IPS-NIHi11 (cell line): ENCODE results near the gene ZNF436.
A peak's percentile ranks its signal among the peaks of the same experiment; 100 is the strongest.

Experiments used
- DNase-seq: peaks from one replicate; pipeline ENCODE4 v3.0.0; 2012; ENCODE audit warnings: mixed read lengths, low spot score

ZNF436 gene

GRCh38 chr1:23369335-23370013 is at the start of gene ZNF436:
ZNF436 (minus strand) TSS chr1:23369836; CDS start chr1:23368005, 1,831 bp downstream.
- no peak for DNase-seq

GRCh38 chr1:23419180-23419579 is 49.5 kb upstream of the ZNF436 start:
- peak; percentile 61 for DNase-seq

GRCh38 chr1:23417570-23417969 is 47.9 kb upstream of the ZNF436 start:
- no peak for DNase-seq

DNA sequence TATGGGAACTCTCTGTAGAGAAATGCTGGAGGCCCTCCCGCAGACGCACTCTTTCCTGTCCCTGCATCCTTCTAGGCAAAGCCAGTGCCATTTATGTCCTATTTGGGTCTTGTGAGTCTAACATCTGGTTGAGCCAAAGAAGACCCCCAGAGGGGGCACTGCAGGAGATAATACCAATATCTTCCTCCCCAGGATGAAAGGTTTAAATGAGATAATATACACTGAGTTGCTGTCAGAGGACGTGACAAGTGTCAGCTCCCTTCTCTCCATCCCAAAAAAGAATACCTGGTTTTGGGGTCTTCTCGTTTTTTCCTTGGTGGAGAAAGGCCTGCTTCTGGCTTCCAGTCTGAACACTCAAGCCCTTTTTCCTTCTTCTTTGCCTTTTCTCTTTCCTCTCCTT is 47.3 kb upstream of the ZNF436 start:
- DNase-seq, result no peak

DNA sequence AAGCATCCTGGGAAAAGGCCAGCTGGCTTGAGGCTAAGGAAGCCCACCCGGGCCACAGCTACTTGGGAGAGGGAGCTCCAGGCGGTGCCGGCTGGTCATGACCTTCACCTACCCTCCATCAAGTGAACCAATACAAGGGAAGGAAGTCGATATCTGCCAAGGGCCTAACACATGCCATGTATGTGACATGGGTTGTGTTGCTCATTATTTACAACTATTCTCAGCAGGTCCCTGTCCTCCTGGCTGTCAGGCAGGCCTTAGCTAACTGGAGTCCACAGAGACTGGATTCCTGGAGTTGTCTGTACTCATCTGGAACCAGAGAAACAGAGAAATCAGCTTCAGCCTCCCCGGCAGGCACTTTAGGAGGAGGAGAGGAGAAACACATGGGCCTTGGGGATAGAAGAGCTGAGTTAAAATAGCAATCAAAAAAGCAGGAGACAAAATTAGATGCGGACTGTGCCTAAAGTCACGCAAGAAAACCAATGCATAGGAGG is 39.2 kb upstream of the ZNF436 start:
- no peak for DNase-seq

DNA sequence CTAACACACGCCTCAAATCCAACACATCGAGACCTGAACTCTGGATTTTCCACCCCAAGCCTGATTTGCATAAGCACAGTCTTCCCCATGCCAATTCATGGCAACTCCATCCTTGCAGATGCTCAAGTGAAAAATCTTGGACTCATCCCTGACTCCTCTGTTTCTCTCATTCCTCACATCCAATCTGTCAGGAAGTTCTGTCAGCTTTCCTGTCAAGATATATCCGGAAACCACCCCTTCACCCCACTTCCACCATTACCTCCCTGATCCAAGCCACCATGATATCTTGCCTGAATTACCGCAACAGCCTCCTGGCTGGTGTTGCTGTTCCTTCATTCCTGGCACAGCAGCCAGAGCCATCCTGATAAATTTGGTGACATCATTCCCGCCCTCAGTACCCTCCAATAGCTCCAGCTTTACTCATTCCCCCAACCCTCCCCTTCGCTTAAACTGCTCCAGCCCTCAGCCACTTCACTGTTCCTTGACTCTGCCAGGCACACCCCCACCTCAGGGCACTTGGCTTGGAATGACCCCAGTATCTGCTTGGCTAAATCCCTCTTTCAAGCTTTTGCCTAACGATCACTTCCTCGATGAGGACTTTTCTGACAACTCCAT is 37.5 kb upstream of the ZNF436 start:
- DNase-seq, result no peak

DNA sequence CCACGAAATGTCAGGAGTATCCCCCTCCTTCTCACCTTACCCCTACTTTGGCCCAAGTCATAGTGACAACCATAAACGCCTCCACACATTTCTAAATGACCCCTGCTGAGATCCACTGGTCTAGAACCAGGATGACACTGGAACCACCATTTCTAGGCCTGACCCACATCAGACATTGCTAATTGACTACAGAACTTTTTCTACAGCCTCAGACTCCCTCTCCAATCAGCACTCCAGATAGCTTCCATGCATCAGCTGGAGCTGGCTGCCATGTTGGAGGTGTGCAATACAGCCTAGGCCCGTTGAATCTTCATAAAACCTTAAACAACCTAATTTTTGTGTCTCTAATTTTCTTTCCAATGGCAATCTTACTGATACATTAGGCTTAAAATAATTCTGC is 36.3 kb upstream of the ZNF436 start:
- no peak for DNase-seq

- DNase-seq, result peak; percentile 93
Observed at GRCh38 chr1:23403735-23404486, 34.3 kb upstream of the ZNF436 start.

GRCh38 chr1:23403355-23403734 is 33.7 kb upstream of the ZNF436 start:
- no peak for DNase-seq

GRCh38 chr1:23403038-23403336 is 33.4 kb upstream of the ZNF436 start:
- peak; percentile 33 for DNase-seq

DNA sequence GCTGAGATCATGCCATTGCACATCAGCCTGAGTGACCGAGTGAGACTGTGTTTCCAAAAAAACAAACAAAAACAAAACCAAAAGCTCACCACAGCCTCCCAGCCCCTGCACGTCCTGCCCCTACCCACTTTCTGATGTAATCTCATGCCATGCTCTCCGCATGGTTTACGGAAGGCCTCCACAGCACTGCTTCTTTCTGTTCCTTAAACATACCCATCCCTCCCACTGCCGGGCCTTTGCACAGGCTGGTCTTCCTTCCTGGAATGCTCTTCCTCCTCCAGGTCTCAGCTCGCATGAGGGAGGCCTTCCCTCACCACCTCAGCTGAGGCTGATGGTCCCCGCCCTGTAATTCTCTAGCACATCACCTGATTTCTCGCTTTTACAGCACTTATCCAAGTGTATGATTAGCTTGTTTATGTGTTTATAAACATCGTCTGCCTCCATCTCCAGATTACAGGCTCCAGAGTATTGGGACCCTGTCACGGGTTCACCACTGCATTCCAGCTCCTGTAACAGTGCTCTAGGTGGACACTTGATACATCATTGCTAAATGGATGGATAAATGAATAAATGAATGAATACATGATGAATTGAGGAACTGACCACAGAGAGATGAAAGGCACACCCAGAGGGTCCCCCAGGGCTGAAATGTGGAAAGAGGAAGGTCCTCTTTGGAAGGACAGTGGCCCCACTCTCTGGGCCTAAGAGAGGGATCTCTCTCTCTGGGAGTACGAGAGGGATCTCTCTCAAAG is 32.8 kb upstream of the ZNF436 start:
- no peak for DNase-seq

DNA sequence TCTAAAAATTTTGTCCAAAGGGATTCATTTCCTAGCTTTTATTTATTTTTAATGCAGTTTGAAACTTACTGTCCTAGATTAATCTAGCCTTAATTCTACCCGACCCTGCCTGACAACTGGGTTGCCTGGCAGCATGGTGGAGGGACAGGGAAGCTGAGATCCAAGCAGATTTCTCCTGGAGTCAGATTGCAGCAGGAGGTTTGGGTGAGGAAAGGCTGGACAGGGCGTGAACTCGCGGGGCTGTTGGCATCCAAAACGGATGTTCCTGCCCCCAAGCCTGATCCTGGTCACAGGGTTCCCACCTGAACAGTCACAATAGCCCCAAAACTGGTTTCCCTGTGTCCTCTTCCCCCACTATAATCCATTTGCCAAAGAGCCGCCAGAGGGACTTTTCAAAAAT is 31.7 kb upstream of the ZNF436 start:
- DNase-seq, result no peak

- DNase-seq, result no peak
Observed at GRCh38 chr1:23400324-23401114, 30.9 kb upstream of the ZNF436 start.

DNA sequence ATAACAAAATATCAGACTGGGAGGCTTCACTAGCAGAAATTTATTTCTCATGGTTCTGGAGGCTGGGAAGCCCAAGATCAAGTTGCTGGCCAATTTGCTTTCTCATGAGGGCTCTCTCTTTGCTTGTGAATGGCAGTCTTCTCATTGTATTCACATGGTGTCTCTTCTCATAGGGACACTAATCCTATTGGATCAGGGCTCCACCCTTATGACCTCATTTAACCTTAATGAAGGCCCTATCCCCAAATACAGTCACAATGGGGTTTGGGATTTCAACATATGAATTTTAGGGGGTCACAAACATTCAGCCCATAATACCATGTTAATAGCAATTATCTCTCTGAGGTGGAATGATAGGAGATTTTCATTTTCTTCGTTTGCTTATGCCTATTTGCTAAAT is 29.6 kb upstream of the ZNF436 start:
- DNase-seq, result no peak

- DNase-seq, result no peak
Observed at GRCh38 chr1:23397908-23398307, 28.3 kb upstream of the ZNF436 start.

- DNase-seq, result no peak
Observed at GRCh38 chr1:23396380-23396779, 26.7 kb upstream of the ZNF436 start.

- DNase-seq, result no peak
Observed at GRCh38 chr1:23395849-23396248, 26.2 kb upstream of the ZNF436 start.

DNA sequence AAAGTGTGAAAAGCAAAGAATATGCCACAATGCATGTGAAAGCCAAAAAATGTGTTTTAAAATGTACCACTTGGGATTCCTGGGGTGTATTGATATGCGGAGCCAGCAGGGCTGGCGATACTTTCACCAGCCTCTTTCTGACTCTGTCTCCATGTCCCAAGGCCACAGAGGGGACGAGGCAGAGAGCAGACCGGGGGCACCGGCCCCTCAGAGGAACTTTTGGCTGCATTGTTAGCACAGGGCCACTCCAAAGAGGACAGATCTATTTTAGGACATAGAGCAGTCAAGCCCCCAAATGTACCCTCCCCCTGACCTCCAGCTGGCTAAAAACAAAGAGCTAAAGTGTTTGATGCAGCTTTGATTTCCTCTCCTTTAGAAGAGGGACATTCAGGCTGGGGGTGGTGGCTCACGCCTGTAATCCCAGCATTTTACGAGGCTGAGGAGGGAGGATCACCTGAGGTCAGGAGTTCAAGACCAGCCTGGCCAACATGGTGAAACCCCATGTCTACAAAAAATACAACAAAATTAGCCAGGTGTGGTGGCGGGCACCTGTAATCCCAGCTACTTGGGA is 25.6 kb upstream of the ZNF436 start:
- DNase-seq, result peak; percentile 45

- peak; percentile 67 for DNase-seq
Observed at GRCh38 chr1:23394684-23395083, 25.0 kb upstream of the ZNF436 start.

GRCh38 chr1:23394181-23394580 is 24.5 kb upstream of the ZNF436 start:
- DNase-seq, result no peak

DNA sequence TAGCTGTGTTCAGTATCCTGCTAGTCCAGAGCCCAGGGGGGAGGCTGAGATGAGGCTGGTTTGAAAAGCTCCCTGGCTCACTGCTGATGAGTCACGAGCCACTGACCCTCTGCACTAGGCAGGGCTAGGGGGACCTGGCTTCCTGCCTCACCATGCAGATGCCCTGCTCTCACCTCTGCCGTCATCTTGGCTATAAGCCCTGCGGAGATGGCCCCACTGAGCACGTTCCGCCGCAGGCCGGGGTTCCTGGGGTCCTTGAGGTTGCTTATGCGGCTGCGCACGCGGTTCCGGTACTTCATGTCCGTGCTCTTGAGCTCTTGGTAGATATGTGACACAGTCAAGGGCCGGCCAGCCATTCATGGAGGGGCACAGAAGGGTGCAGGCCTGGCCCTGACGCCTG is 24.1 kb upstream of the ZNF436 start:
- DNase-seq, result no peak
